Upper lobe of right lung (tissue), 1 donor: ENCODE measurements around the gene CARD18. TPM values are rescaled to one million over a fixed set of nuclear protein-coding genes. Genes with fewer than 3 reads are reported as not detected.

Source experiments
- ATAC-seq: fragments of 200-7000 bp; cut with Tn5 transposase; one replicate; pipeline ENCODE4 v1.9.1; 2020; ENCODE audit warnings: mild to moderate bottlenecking, moderate library complexity
- DNase-seq: peaks from one replicate; pipeline ENCODE4 v3.0.0-alpha.2; 2020
- H3K27ac ChIP-seq: fragments of 200-600 bp; one replicate; pipeline ENCODE4 v1.8.0; 2022
- H3K27me3 ChIP-seq: fragments of 200-600 bp; one replicate; pipeline ENCODE4 v1.8.0; 2022; ENCODE audit warnings: mild to moderate bottlenecking
- H3K36me3 ChIP-seq: fragments of 200-600 bp; one replicate; pipeline ENCODE4 v1.8.0; 2022
- H3K4me1 ChIP-seq: fragments of 200-600 bp; one replicate; pipeline ENCODE4 v1.8.0; 2022
- H3K4me3 ChIP-seq: fragments of 200-600 bp; one replicate; pipeline ENCODE4 v1.8.0; 2022; ENCODE audit warnings: mild to moderate bottlenecking
- H3K9me3 ChIP-seq: fragments of 200-600 bp; one replicate; pipeline ENCODE4 v1.8.0; 2022
- intact Hi-C: fragments of 100-400 bp; cut with DNase I; formaldehyde crosslinking; loops from one replicate; pipeline ENCODE4 v1.11.0; 2022
- total RNA-seq: library from RNA; stranded (reverse); fragmentation: NEBNext Ultra II Directional; extraction: Animal tissue kit (Norgen Biotek cat#: 25700); gene quantifications from one replicate; pipeline ENCODE4 v1.2.1, GENCODE V29; 2021
- TF ChIP-seq, protein P1 (sequence below): fragments of 200-600 bp; IDR thresholded peaks from one replicate; pipeline ENCODE4 v1.8.0; 2022; ENCODE audit warnings: antibody characterized with exemption
- donor health status: DM: no; HTN: yes; CAD: no; lungs with severe emphysema.

CARD18 gene
- total RNA-seq, 1 donor from 2014 or later = not detected

DNA sequence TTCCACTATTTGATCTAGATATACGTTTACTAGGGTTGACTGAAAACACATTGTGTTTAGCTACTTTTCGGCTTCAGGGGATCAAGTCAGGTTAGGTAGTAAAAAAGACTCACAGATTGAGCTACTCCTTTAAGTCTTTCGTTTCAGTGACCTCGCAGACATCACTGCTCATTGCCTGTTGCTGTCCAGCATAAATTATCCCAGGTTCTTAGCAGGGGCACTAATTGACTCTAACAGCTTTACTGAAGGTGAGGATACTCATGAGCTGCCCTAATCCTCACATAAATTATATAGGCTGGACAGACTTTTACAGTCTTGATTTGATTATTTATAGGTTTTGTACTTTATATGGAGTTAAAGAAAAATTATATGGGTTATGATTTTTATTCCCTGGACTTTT lies 3.7 kb downstream of the CARD18 start:
- no peak for ATAC-seq
- Histone ChIP-seq H3K36me3 (no peaks in the 10 kb centered on the region), H3K27me3 (no peaks in the 10 kb centered on the region), H3K4me3 (no peak overlapping the region), H3K9me3 (no peaks in the 10 kb centered on the region), H3K4me1 (no peaks in the 10 kb centered on the region), H3K27ac (no peak overlapping the region)
- DNase-seq = no peak
- TF ChIP-seq, protein P1, sequence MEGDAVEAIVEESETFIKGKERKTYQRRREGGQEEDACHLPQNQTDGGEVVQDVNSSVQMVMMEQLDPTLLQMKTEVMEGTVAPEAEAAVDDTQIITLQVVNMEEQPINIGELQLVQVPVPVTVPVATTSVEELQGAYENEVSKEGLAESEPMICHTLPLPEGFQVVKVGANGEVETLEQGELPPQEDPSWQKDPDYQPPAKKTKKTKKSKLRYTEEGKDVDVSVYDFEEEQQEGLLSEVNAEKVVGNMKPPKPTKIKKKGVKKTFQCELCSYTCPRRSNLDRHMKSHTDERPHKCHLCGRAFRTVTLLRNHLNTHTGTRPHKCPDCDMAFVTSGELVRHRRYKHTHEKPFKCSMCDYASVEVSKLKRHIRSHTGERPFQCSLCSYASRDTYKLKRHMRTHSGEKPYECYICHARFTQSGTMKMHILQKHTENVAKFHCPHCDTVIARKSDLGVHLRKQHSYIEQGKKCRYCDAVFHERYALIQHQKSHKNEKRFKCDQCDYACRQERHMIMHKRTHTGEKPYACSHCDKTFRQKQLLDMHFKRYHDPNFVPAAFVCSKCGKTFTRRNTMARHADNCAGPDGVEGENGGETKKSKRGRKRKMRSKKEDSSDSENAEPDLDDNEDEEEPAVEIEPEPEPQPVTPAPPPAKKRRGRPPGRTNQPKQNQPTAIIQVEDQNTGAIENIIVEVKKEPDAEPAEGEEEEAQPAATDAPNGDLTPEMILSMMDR = no peak
- intact Hi-C loops = no loop called here

GRCh38 chr11:105132716-105133511 lies 6.7 kb downstream of the CARD18 start:
- Histone ChIP-seq H3K36me3 (no peaks in the 10 kb centered on the region), H3K27ac (no peak overlapping the region), H3K4me3 (no peak overlapping the region), H3K9me3 (no peaks in the 10 kb centered on the region), H3K27me3 (no peaks in the 10 kb centered on the region), H3K4me1 (no peaks in the 10 kb centered on the region)
- TF ChIP-seq, protein P1 = no peak
- DNase-seq (no peak), ATAC-seq (no peak)
- intact Hi-C loops = no loop called here

DNA sequence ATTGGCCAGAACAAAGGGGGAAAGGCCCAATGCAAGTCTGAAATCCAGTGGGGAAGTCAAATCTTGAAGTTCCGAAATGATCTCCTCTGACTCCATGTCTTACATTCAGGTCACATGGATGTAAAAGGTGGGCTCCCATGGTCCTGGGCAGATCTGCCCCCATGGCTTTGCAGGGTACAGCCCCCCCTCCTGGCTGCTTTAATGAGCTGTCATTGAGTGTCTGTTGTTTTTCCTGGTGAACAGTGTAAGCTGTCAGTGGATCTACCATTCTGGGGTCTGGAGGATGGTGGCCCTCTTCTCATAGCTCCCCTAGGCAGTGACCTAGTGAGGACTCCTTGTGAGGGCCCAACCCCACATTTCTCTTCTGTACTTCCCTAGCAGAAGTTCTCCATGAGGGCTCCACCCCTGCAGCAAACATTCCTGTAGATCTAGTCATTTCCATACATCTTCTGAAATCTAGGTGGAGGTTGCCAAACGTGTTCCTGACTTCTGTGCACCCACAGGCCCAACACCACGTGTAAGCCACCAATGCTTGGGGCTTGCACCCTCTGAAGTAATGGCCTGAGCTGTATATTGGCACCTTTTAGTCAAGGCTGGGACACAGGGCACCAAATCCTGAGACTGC lies 9.3 kb downstream of the CARD18 start:
- Histone ChIP-seq H3K4me1 (no peaks in the 10 kb centered on the region), H3K27me3 (no peaks in the 10 kb centered on the region), H3K9me3 (no peaks in the 10 kb centered on the region), H3K36me3 (no peaks in the 10 kb centered on the region), H3K4me3 (no peak overlapping the region), H3K27ac (no peak overlapping the region)
- intact Hi-C loops = no loop called here
- TF ChIP-seq, protein P1 = no peak
- DNase-seq (no peak), ATAC-seq (no peak)

- Histone ChIP-seq H3K27me3 (no peaks in the 10 kb centered on the region), H3K36me3 (no peaks in the 10 kb centered on the region), H3K4me1 (no peaks in the 10 kb centered on the region), H3K9me3 (no peaks in the 10 kb centered on the region), H3K27ac (no peak overlapping the region), H3K4me3 (no peak overlapping the region)
- ATAC-seq (no peak), DNase-seq (no peak)
- TF ChIP-seq, protein P1 = no peak
- intact Hi-C loops = no loop called here
These were observed 14.8 kb downstream of the CARD18 start for GRCh38 chr11:105124756-105125155.

GRCh38 chr11:105111145-105111944 lies 28.2 kb downstream of the CARD18 start:
- no peak overlapping the region for H3K4me3 ChIP-seq
- no peak for ATAC-seq
- H3K27ac ChIP-seq = no peak overlapping the region
- H3K4me1 ChIP-seq = peaks cover 8% of the 10 kb centered on the region
- TF ChIP-seq, protein P1 = no peak
- no peaks in the 10 kb centered on the region for H3K27me3 ChIP-seq
- no peaks in the 10 kb centered on the region for H3K36me3 ChIP-seq
- intact Hi-C loops = no loop called here
- no peaks in the 10 kb centered on the region for H3K9me3 ChIP-seq
- no peak for DNase-seq
